GM23248 (cell line): ENCODE data around the gene FAM120A.

Source experiments
- EZH2 ChIP-seq: fragments of 200-600 bp; sonication (generic); IDR thresholded peaks from 2 replicates; pipeline ENCODE4 v1.6.1; 2018; ENCODE audit warnings: antibody characterized with exemption, mild to moderate bottlenecking; ENCODE audit not compliant: insufficient read depth, poor library complexity, severe bottlenecking
- EZH2phosphoT487 ChIP-seq: fragments of 200-600 bp; sonication (generic); IDR thresholded peaks from 2 replicates; pipeline ENCODE4 v1.6.1; 2018; ENCODE audit warnings: antibody characterized with exemption, moderate library complexity, mild to moderate bottlenecking, low read depth; ENCODE audit not compliant: insufficient read depth

GRCh38 chr9:93541005-93541404 is 89.5 kb downstream of the FAM120A start:
- TF ChIP-seq EZH2: no peak
- TF ChIP-seq EZH2phosphoT487: no peak
